Measurements from ENCODE around the gene HBP1. TPM values are rescaled to one million over a fixed set of nuclear protein-coding genes. Genes with fewer than 3 reads are reported as not detected.
"Not testable (repeated sequence)": the region's sequence is repeated elsewhere in the genome, so short reads cannot be mapped to it uniquely, and the experiment has no call there.

The HBP1 gene
- total RNA-seq, 1 experiment from 2014 or later: 21.8 TPM

GRCh38 chr7:107154826-107155225 lies 14.0 kb upstream of the HBP1 start:
- no peak for DNase-seq (ENCODE audit: low spot score)

GRCh38 chr7:107155726-107156125 lies 13.1 kb upstream of the HBP1 start:
- not testable (repeated sequence) for DNase-seq (ENCODE audit: low spot score)

- no peak for DNase-seq (ENCODE audit: low spot score)
Observed at GRCh38 chr7:107157091-107157490, 11.7 kb upstream of the HBP1 start.

- no peak for DNase-seq (ENCODE audit: low spot score)
Observed at GRCh38 chr7:107158028-107158427, 10.8 kb upstream of the HBP1 start.

GRCh38 chr7:107160389-107160788 lies 8.4 kb upstream of the HBP1 start:
- no peak for DNase-seq (ENCODE audit: low spot score)

GRCh38 chr7:107161415-107161814 lies 7.4 kb upstream of the HBP1 start:
- DNase-seq (ENCODE audit: low spot score): no peak

- DNase-seq (ENCODE audit: low spot score): no peak
Observed at GRCh38 chr7:107162475-107162874, 6.3 kb upstream of the HBP1 start.

- no peak for DNase-seq (ENCODE audit: low spot score)
Observed at GRCh38 chr7:107164092-107164491, 4.7 kb upstream of the HBP1 start.

GRCh38 chr7:107165341-107165740 lies 3.5 kb upstream of the HBP1 start:
- DNase-seq (ENCODE audit: low spot score): no peak

- peak; percentile 12 for DNase-seq (ENCODE audit: low spot score)
Observed at GRCh38 chr7:107166736-107167426, 1.9 kb upstream of the HBP1 start.

GRCh38 chr7:107167483-107168232 lies 1.1 kb upstream of the HBP1 start:
- peak; percentile 83 for DNase-seq (ENCODE audit: low spot score)

GRCh38 chr7:107169120-107170050 lies 582 bp downstream of the HBP1 start:
- peak; percentile 99 for DNase-seq (ENCODE audit: low spot score)

- no peak for DNase-seq (ENCODE audit: low spot score)
Observed at GRCh38 chr7:107170051-107170915, 1.5 kb downstream of the HBP1 start.

- DNase-seq (ENCODE audit: low spot score): no peak
Observed at GRCh38 chr7:107171496-107171895, 2.7 kb downstream of the HBP1 start.

GRCh38 chr7:107172276-107173032 lies 3.7 kb downstream of the HBP1 start:
- no peak for DNase-seq (ENCODE audit: low spot score)

GRCh38 chr7:107173191-107173590 lies 4.4 kb downstream of the HBP1 start:
- no peak for DNase-seq (ENCODE audit: low spot score)

- no peak for DNase-seq (ENCODE audit: low spot score)
Observed at GRCh38 chr7:107173691-107174406, 5.0 kb downstream of the HBP1 start.

GRCh38 chr7:107179326-107180164 lies 10.7 kb downstream of the HBP1 start:
- no peak for DNase-seq (ENCODE audit: low spot score)

- DNase-seq (ENCODE audit: low spot score): peak; percentile 50
Observed at GRCh38 chr7:107180378-107180777, 11.6 kb downstream of the HBP1 start.
